Lung (tissue), 12 donors: ENCODE results near the gene CFAP58. TPM values are rescaled to one million over a fixed set of nuclear protein-coding genes. Genes with fewer than 3 reads are reported as not detected.

Experiments
- ATAC-seq: fragments of 200-7000 bp; cut with Tn5 transposase; one replicate; pipeline ENCODE4 v1.9.1; 2020; ENCODE audit warnings: moderate number of reproducible peaks; ENCODE audit not compliant: insufficient read depth, low FRiP score
- DNase-seq, 3 donors: peaks; one replicate each; pipeline ENCODE4 v3.0.0-alpha.2; 2013 to 2017
- H3K27ac ChIP-seq, 2 donors: one replicate each; pipeline ENCODE4 v1.5.1; 2013; ENCODE audit warnings: mild to moderate bottlenecking in 2 of 2, moderate library complexity in 2 of 2, control low read depth in 1 of 2, inconsistent platforms in 1 of 2, low read depth in 1 of 2, low read length in 1 of 2
- H3K27me3 ChIP-seq, 3 donors: one replicate each; pipeline ENCODE4 v1.5.1; 2013; ENCODE audit warnings: low read length in 2 of 3; ENCODE audit not compliant: control insufficient read depth in 3 of 3, insufficient read depth in 3 of 3
- H3K36me3 ChIP-seq, 4 donors: one replicate each; pipeline ENCODE4 v1.5.1; 2013; ENCODE audit warnings: low read length in 4 of 4, mild to moderate bottlenecking in 1 of 4, moderate library complexity in 1 of 4; ENCODE audit not compliant: control insufficient read depth in 4 of 4, insufficient read depth in 4 of 4
- H3K4me1 ChIP-seq, 5 donors: one replicate each; pipeline ENCODE4 v1.5.1; 2013; ENCODE audit warnings: low read length in 5 of 5, mild to moderate bottlenecking in 2 of 5, moderate library complexity in 1 of 5; ENCODE audit not compliant: control insufficient read depth in 5 of 5, insufficient read depth in 5 of 5
- H3K4me3 ChIP-seq: one replicate; pipeline ENCODE4 v1.5.1; 2013; ENCODE audit warnings: mild to moderate bottlenecking, control low read depth, moderate library complexity
- H3K9ac ChIP-seq, 2 donors: one replicate each; pipeline ENCODE4 v1.5.1; 2013; ENCODE audit warnings: low read length in 2 of 2, control low read depth in 1 of 2; ENCODE audit not compliant: insufficient read depth in 1 of 2
- H3K9me3 ChIP-seq, 4 donors: one replicate each; pipeline ENCODE4 v1.5.1; 2013; ENCODE audit warnings: low read length in 3 of 4, mild to moderate bottlenecking in 1 of 4, moderate library complexity in 1 of 4; ENCODE audit not compliant: control insufficient read depth in 4 of 4, insufficient read depth in 3 of 4
- WGBS, 2 donors: extraction: QIAGEN DNeasy Blood & Tissue Kit; methylation state at CpG; one replicate each; pipeline ENCODE4 v1.1.7; 2013; 5-methylcytosine and 5-hydroxymethylcytosine counted together
- polyA plus RNA-seq, 2 donors: library from polyadenylated mRNA; stranded (reverse); fragments of 200-250 nt; gene quantifications; one replicate each; pipeline ENCODE4 v1.2.1, GENCODE V29; 2013
- total RNA-seq, 2 donors: library from RNA; depleted of rRNA in 1 of 2; stranded (reverse); fragments of >200 nt in 1 of 2; gene quantifications; one replicate each; pipeline ENCODE4 v1.2.1, GENCODE V29; 2014 to 2021
- TF ChIP-seq, protein P1 (sequence below): IDR thresholded peaks from 2 replicates; pipeline ENCODE4 v1.5.1; 2012; ENCODE audit warnings: mild to moderate bottlenecking; ENCODE audit errors: control extremely low read depth, extremely low read depth
- donor health status: control.
- donor health status: control.
- donor health status: Bipolar disorder and iron deficiency.
- donor health status: healthy.
- donor health status: DM: yes; HTN: yes; CAD: no.

Gene CFAP58
- total and polyA plus RNA-seq, 4 donors, result 1.4 to 5.4 (median 3.6) TPM

DNA sequence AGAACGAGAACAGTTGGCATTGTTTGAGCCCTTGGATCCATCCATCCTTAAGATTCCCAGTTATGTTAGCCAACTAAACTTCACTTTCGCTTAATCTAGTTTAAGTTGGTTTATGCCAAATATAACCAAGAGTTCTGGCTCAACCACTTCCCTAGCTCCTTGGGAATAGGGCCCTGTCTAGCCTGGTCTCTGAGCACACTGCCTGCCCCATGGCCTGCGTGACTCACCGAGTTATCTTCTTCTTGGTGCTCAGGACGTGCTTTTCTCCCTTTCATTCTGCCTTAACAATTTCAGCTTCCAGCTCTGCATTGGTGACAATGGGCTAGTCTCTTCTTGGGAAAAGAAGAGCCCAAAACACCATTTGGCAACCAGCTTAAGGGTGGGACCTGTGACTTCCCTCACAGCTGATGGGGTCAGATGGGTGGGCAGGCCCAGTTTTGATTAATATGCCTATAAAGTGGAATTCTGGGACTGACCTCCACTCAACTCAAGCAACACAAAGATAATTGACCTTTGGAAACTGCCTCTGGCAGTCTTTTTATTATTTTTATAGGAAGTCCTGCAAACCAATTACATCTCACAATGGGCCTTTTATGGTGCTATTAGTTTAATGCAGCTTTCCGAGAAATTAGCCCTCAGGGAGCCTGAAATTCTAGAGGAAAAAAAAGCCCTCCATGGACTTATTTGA, 126.4 kb downstream of the CFAP58 start:
- Histone ChIP-seq H3K4me3 (no peak overlapping the region), H3K36me3 (no peaks in the 10 kb centered on the region), H3K27me3 (no peaks in the 10 kb centered on the region), H3K9ac (no peak overlapping the region), H3K27ac (no peak overlapping the region), H3K9me3 (no peaks in the 10 kb centered on the region), H3K4me1 (no peaks in the 10 kb centered on the region)
- no peak for ATAC-seq
- no peak for DNase-seq
- WGBS, 2 donors, result 71 to 90% methylated on average over 5 to 6 of the region's 6 CpGs
- TF ChIP-seq, protein P1, sequence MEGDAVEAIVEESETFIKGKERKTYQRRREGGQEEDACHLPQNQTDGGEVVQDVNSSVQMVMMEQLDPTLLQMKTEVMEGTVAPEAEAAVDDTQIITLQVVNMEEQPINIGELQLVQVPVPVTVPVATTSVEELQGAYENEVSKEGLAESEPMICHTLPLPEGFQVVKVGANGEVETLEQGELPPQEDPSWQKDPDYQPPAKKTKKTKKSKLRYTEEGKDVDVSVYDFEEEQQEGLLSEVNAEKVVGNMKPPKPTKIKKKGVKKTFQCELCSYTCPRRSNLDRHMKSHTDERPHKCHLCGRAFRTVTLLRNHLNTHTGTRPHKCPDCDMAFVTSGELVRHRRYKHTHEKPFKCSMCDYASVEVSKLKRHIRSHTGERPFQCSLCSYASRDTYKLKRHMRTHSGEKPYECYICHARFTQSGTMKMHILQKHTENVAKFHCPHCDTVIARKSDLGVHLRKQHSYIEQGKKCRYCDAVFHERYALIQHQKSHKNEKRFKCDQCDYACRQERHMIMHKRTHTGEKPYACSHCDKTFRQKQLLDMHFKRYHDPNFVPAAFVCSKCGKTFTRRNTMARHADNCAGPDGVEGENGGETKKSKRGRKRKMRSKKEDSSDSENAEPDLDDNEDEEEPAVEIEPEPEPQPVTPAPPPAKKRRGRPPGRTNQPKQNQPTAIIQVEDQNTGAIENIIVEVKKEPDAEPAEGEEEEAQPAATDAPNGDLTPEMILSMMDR, result no peak

DNA sequence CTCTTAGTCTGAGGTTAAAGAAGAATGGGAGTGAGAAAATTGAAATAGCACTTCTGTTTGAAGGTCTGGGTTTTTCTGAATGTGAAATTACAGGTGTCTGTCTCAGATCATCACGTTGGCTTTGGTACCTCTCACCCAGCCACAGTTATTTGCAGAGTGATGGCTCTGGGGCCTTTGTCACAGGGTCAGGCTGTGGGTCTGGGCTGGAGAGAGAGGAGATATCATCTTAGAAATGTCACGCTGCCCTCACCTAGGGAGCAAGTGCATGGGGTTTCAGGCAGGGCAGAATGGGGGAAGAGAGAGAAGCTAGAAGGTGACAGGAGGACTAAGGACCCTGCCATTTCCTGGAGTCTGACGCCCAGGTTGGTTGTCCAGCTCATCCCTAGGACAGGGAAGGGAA, 127.2 kb downstream of the CFAP58 start:
- WGBS, 2 donors, result 74 to 83% methylated on average over 3 of the region's 3 CpGs
- H3K27ac ChIP-seq, result no peak overlapping the region
- no peak for DNase-seq
- no peaks in the 10 kb centered on the region for H3K9me3 ChIP-seq
- no peaks in the 10 kb centered on the region for H3K4me1 ChIP-seq
- H3K36me3 ChIP-seq, result no peaks in the 10 kb centered on the region
- TF ChIP-seq, protein P1, result no peak
- H3K27me3 ChIP-seq, result no peaks in the 10 kb centered on the region
- H3K9ac ChIP-seq, result no peak overlapping the region
- no peak for ATAC-seq
- no peak overlapping the region for H3K4me3 ChIP-seq

DNA sequence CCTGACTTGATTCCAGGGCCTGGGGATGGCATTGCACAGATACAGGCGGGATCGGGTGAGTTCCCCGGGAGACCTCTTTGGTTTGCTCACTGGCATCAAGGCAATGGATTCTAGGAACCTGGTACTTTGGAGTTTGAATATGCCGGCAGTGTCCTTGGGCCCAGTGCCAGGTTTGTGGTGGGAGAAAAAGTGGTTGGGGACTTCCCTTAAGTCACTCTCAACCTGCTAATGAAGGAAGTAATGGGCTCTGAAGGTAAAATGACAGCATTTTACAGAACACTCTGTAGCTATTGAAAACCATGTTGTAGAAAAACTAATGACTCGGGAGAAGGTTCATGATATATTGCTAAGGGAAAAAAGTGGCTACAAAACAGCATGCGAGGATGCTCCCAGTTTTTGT, 129.9 kb downstream of the CFAP58 start:
- H3K9me3 ChIP-seq, result no peaks in the 10 kb centered on the region
- no peaks in the 10 kb centered on the region for H3K27me3 ChIP-seq
- no peak overlapping the region for H3K4me3 ChIP-seq
- no peak overlapping the region for H3K9ac ChIP-seq
- DNase-seq, result no peak
- ATAC-seq, result no peak
- 57 to 66% methylated on average over 6 of the region's 6 CpGs for WGBS, 2 donors
- no peaks in the 10 kb centered on the region for H3K4me1 ChIP-seq
- TF ChIP-seq, protein P1, result no peak
- no peaks in the 10 kb centered on the region for H3K36me3 ChIP-seq
- H3K27ac ChIP-seq, result no peak overlapping the region

DNA sequence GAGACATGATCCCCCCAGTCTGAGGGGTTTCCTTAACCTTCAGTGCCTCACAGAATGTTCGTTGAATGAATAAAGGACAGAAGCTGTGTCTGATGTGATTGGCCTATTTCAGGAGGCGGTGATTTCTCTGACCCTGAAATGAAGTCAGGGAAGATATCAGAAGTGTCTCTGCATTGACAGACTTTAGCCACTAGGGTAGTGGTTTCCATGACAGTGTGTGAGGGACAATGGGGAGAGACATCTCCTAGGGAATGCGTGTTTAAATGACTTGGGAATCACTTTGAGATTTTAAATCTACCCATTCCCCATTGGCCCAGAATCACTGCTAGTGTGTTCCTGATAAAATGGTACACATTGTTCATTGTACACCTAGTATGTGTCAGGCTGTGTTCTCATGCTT, 132.0 kb downstream of the CFAP58 start:
- Histone ChIP-seq H3K27me3 (no peaks in the 10 kb centered on the region), H3K4me3 (no peak overlapping the region), H3K36me3 (no peaks in the 10 kb centered on the region), H3K27ac (no peak overlapping the region), H3K9me3 (peaks cover 0 to 2% (median 0%) of the 10 kb centered on the region in 4 donors), H3K4me1 (no peaks in the 10 kb centered on the region), H3K9ac (no peak overlapping the region)
- ATAC-seq (no peak), DNase-seq (no peak)
- 80% methylated on average over 3 of the region's 3 CpGs for WGBS, 2 donors
- TF ChIP-seq, protein P1, result no peak
